DMS 273 (cell line): ENCODE results near the gene SLC15A4.
"Not testable (repeated sequence)": the region's sequence is repeated elsewhere in the genome, so short reads cannot be mapped to it uniquely, and the experiment has no call there.

ENCODE experiments used
- DNase-seq: peaks from one replicate; lab custom pipeline; 2025; ENCODE audit not compliant: unreplicated experiment; lab: John Stamatoyannopoulos, UW

SLC15A4 gene

GRCh38 chr12:128814411-128815261 is 9.1 kb downstream of the SLC15A4 start:
- DNase-seq, result no peak

- no peak for DNase-seq
These were observed 9.9 kb downstream of the SLC15A4 start for GRCh38 chr12:128813883-128814282.

GRCh38 chr12:128813392-128813791 is 10.4 kb downstream of the SLC15A4 start:
- DNase-seq, result no peak

GRCh38 chr12:128811806-128812205 is 12.0 kb downstream of the SLC15A4 start:
- DNase-seq, result no peak

GRCh38 chr12:128810182-128811127 is 13.3 kb downstream of the SLC15A4 start:
- no peak for DNase-seq

- no peak for DNase-seq
These were observed 15.1 kb downstream of the SLC15A4 start for GRCh38 chr12:128808651-128809050.

GRCh38 chr12:128807161-128807724 is 16.5 kb downstream of the SLC15A4 start:
- no peak for DNase-seq

GRCh38 chr12:128806573-128806972 is 17.2 kb downstream of the SLC15A4 start:
- no peak for DNase-seq

GRCh38 chr12:128805406-128805805 is 18.4 kb downstream of the SLC15A4 start:
- DNase-seq, result not testable (repeated sequence)

GRCh38 chr12:128804762-128805161 is 19.0 kb downstream of the SLC15A4 start:
- no peak for DNase-seq

- no peak for DNase-seq
These were observed 20.0 kb downstream of the SLC15A4 start for GRCh38 chr12:128803788-128804187.

- no peak for DNase-seq
These were observed 21.0 kb downstream of the SLC15A4 start for GRCh38 chr12:128802756-128803155.

- DNase-seq, result no peak
These were observed 21.8 kb downstream of the SLC15A4 start for GRCh38 chr12:128801879-128802391.

GRCh38 chr12:128800606-128801005 is 23.2 kb downstream of the SLC15A4 start:
- no peak for DNase-seq

GRCh38 chr12:128798571-128799341 is 25.0 kb downstream of the SLC15A4 start:
- DNase-seq, result no peak

- DNase-seq, result no peak
These were observed 26.3 kb downstream of the SLC15A4 start for GRCh38 chr12:128797119-128798118.

- no peak for DNase-seq
These were observed 27.2 kb downstream of the SLC15A4 start for GRCh38 chr12:128796439-128797118.

GRCh38 chr12:128795530-128796361 is 28.0 kb downstream of the SLC15A4 start:
- no peak for DNase-seq
